Left cardiac atrium (tissue), 4 donors: ENCODE measurements around the gene DIS3L2. TPM values are rescaled to one million over a fixed set of nuclear protein-coding genes. Genes with fewer than 3 reads are reported as not detected.
"Not testable (repeated sequence)": the region's sequence is repeated elsewhere in the genome, so short reads cannot be mapped to it uniquely, and the experiment has no call there.

Source experiments
- ATAC-seq, 2 donors: fragments of 200-7000 bp; cut with Tn5 transposase; one replicate each; pipeline ENCODE4 v1.9.1; 2020; ENCODE audit warnings: mild to moderate bottlenecking in 2 of 2, moderate library complexity in 2 of 2
- DNase-seq: peaks from one replicate; pipeline ENCODE4 v3.0.0-alpha.2; 2020
- intact Hi-C, 2 donors: fragments of 100-400 bp; cut with DNase I; formaldehyde crosslinking; loops; one replicate each; pipeline versions ENCODE4 v1.14.1 to v1.15.1; 2022 to 2023
- microRNA-seq, 2 donors: library from miRNA; unstranded; fragments of <30 nt; microRNA quantifications; one replicate each; pipeline ENCODE4 v1.2.0, GENCODE V29; 2020
- total RNA-seq, 2 donors: library from RNA; stranded (reverse); fragmentation: NEBNext Ultra II Directional; extraction: Animal tissue kit (Norgen Biotek cat#: 25700); gene quantifications; one replicate each; pipeline ENCODE4 v1.2.1, GENCODE V29; 2021
- donor health status: DM: no; HTN: yes; CAD: no.
- donor health status: DM: no; HTN: yes; CAD: no; lungs with severe emphysema.
- donor health status: DM: yes; HTN: yes; CAD: no.
- donor health status: Dilated cardiomyopathy.

DIS3L2 gene
- total RNA-seq, 2 donors from 2014 or later, result 17.6 to 18.6 TPM

DNA sequence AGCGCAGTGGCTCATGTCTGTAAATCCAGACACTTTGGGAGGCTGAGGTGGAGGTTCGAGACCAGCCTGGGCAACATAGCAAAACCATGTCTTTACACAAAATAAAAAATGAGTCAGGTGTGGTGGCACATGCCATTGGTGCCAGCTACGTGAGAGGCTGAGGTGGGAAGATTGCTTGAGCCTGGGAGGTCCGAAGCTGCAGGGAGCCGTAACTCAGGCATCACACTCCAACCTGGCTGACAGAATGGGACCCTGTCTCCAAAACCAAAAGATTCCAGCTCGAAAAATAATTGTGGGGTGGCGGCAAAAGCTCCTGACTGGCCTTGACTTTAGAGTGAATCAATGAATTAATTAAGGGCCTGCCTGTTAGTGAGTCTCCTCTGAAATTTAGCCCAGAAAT, 415.8 kb downstream of the DIS3L2 start:
- intact Hi-C loops, result no loop called here
- DNase-seq (no peak), ATAC-seq (no peak)

DNA sequence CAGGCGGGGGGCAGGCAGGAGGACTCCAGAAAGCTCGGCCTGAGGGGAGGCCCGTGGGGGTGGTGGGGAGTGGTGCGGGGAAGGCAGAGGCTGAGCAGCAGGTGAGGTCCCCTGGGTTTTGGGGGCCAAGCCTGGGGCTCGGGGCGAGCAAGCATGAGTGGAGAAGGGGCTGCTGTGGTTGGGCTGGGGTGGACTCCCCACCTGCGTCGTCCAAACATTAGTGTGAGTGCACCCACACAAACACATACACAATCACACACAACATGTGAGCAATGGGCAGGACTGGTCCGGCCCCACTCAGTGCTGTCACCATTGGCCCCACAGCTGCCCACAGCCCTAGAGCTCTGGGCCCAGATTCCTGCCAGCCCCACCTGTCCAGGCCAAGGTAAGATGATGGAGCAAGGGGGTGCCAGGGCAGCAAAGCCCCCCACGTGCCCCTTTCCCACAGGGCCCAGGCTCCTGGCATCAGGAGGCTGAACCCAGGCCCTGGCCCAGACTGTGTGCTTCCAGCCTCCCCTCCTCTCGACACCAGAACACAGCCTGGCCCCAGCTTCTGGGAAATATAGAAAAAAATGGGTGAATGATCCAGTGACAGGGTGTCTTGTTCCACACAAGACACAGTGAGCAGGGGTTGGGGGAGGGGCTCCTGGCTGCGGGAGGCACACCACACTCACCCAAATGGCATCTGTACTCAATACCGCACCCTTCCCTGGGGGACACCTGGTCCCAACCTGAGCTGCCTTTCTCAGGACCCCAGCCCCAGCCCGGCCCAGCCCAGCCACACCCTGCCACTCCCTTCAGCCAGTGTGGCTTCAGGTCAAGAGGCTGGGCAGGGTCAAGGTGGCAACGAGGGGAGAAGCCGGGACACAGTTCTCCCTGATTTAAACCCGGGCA, 416.6 kb downstream of the DIS3L2 start:
- no peak for DNase-seq
- intact Hi-C loops, result no loop called here
- ATAC-seq, result no peak

DNA sequence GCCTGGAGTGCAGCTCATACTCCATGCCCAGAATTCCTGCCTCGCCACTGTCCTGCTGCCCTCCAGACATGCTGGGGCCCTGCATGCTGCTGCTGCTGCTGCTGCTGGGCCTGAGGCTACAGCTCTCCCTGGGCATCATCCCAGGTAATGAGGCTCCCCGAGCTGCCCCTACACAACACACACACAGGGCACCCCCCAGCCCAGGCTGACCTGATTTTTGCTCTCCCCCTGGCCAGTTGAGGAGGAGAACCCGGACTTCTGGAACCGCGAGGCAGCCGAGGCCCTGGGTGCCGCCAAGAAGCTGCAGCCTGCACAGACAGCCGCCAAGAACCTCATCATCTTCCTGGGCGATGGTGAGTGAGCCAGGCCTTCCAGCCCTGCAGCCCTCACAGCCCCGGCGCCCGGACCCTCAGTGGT, 417.2 kb downstream of the DIS3L2 start, which contains the start of gene ALPP:
TSS of gene ALPP (plus strand) at position 17 of the 417 bp plus-strand sequence. CDS start at position 69, 52 bp downstream.
- DNase-seq, intact Hi-C loops, ATAC-seq: not testable (repeated sequence)

DNA sequence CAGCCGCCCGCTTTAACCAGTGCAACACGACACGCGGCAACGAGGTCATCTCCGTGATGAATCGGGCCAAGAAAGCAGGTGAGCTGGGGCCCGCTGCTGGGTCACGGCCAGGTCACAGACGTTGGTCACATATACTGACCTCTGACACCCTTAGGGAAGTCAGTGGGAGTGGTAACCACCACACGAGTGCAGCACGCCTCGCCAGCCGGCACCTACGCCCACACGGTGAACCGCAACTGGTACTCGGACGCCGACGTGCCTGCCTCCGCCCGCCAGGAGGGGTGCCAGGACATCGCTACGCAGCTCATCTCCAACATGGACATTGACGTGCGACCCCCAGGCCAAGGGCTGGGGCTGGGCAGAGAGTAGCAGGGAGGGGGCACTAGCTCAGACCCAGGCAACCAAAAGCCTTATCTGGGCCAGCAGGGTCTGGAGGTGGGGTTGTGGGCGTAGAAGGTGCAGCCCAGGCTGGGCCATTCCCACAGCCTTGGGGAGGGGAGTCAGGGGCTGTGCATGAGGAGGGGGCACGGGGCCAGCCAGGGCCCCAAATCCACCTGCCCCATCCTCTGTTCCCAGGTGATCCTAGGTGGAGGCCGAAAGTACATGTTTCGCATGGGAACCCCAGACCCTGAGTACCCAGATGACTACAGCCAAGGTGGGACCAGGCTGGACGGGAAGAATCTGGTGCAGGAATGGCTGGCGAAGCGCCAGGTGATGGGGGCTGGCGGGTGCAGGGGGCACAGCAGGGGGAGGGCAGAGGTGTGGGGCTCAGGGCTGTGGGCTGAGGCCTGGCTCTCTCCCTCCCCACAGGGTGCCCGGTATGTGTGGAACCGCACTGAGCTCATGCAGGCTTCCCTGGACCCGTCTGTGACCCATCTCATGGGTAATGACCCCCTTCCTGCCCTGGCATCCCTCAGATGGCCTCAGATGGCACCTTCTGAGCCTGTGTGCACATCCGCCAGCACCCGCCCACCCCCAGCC, 418.4 kb downstream of the DIS3L2 start:
- ATAC-seq, intact Hi-C loops, DNase-seq: not testable (repeated sequence)

DNA sequence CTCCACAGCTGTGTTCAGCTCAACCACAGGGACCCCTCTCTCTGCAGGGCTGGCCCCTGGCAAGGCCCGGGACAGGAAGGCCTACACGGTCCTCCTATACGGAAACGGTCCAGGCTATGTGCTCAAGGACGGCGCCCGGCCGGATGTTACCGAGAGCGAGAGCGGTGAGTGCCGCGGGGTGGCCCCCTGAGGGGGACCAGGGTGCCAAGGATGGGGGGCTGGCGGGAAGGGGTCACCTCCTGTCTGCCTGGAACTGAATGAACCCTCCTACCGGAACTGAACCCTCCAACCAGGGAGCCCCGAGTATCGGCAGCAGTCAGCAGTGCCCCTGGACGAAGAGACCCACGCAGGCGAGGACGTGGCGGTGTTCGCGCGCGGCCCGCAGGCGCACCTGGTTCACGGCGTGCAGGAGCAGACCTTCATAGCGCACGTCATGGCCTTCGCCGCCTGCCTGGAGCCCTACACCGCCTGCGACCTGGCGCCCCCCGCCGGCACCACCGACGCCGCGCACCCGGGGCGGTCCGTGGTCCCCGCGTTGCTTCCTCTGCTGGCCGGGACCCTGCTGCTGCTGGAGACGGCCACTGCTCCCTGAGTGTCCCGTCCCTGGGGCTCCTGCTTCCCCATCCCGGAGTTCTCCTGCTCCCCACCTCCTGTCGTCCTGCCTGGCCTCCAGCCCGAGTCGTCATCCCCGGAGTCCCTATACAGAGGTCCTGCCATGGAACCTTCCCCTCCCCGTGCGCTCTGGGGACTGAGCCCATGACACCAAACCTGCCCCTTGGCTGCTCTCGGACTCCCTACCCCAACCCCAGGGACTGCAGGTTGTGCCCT, 419.9 kb downstream of the DIS3L2 start:
- DNase-seq, ATAC-seq, intact Hi-C loops: not testable (repeated sequence)

DNA sequence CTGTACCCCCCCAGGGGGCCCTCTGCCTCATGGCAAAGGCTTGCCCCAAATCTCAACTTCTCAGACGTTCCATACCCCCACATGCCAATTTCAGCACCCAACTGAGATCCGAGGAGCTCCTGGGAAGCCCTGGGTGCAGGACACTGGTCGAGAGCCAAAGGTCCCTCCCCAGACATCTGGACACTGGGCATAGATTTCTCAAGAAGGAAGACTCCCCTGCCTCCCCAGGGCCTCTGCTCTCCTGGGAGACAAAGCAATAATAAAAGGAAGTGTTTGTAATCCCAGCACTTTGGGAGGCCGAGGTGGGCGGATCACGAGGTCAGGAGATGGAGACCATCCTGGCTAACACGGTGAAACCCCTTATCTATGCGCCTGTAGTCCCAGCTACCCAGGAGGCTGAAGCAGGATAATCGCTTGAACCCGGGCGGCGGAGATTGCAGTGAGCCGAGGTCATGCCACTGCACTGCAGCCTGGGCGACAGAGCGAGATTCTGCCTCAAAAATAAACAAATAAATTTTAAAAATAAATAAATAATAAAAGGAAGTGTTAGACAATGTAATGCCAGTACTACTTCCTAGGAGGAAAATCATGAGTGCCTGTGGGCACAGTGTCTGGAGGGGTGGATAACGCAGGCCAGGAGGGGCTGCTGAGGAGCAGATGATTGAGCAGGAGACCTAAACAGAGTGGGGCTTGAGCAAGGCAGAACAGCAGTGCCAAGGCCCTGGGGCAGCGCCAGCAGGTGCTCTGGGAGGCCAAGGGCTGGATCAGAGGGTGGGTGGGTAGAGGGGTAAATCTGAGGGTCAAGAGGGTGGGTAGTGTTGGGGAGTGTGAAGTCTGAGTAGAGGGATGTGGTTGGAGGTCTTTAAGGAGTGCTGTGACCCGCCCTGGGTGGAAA, 421.1 kb downstream of the DIS3L2 start:
- intact Hi-C loops, result no loop called here
- ATAC-seq (no peak), DNase-seq (no peak)

DNA sequence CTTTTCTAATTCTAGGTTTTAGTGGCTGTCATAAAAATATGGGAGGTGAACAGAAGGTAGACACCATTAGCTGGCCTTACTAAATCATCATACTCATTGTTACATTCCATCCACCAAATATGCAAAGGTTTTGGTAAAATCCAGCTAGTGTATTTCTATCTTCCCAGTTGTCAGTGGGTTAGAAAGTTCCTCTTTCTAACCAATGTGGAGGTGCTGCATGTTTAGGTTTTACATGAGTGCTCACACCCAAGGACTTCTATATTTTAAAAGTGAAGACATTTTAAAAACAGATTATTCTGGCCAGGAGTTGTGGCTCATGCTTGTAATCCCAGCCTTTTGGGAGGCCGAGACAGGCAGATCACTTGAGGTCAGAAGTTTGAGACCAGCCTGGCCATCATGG, 423.0 kb downstream of the DIS3L2 start:
- intact Hi-C loops, result no loop called here
- ATAC-seq, result no peak
- no peak for DNase-seq

DNA sequence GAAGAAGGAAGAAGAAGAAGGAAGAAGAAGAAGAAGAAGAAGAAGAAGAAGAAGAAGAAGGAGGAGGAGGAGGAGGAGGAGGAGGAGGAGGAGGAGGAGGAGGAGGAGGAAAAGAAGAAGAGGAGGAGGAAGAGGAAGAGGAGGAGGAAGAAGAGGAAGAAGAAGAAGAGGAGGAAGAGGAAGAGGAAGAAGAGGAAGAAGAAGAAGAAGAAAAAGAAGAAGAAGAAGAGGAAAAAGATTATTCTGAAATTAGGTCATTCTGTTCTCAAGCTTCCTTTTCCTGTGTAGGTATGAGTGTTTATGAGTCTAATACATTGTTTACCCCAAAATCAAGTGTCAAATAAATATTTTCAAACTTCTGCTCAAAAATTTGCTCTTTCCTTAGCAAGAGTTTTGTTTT, 423.5 kb downstream of the DIS3L2 start:
- DNase-seq, intact Hi-C loops, ATAC-seq: not testable (repeated sequence)

DNA sequence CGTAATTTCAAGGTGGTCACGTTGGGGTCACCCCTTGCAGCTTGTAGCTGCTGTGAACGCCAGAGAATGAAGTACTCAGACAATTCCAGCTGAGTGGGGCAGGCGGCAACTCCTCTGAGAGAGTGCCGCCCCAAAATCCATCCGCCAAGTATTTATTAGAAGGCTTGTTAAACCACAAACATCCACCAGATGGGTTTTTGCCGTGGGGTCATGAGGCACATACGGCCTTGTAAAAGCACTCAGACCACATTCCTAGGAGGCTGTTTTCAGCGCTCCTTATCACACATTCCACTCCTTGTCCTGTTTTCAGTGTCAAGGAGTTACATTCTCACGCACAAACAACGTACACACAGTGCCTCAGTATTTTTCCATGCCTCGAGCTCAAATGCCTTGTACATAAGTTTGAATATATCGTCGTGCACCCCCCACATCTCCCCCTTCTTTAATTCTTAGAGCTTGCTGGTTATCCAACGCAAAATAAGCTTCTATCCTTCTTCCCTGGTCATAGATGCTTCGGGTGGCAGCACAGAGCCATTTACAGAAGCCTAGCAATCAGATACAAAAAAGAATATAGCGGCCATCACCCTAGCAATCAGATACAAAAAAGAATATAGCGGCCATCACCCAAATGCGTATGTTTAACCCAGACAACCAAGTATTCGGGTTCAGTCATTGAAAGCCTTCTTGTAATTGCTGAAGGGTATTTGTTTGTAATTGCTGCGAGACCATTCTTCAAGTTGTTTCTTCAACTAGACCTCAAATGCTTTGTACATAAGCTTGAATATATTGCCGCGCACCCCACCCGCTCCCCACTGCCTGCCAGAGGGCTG, 424.4 kb downstream of the DIS3L2 start:
- intact Hi-C loops, result no loop called here
- ATAC-seq (no peak), DNase-seq (no peak)

DNA sequence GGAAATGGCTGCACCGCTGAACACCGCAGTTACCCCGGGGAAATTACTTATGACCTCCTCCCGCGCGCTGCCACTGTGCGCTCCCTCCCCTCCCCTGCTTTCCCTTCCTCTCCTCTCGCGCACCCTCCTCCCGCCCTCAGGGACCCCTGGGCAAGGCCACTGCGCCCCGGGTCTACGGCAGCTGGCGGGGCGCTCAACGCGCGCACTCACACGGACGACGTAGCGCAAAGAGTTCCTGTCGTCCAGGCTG, 424.9 kb downstream of the DIS3L2 start:
- ATAC-seq (no peak), DNase-seq (no peak)
- intact Hi-C loops, result no loop called here

Small RNA genes within 50 kb of the gene (microRNA-seq; reads per million reads assigned to microRNA genes)
- gene MIR562, result 0 reads per million in 2 donors

Other genes starting within 250 kb of the DIS3L2 start
- gene PDE6D, start 180.4 kb upstream of the DIS3L2 start, total RNA-seq, result 10 to 100 TPM; 16.6 to 18.8 TPM
- gene COPS7B, start 175.3 kb upstream of the DIS3L2 start, total RNA-seq, result 10 to 100 TPM; 15.6 to 16.9 TPM
- 1 to 10 TPM; 3.7 to 7.2 TPM for gene NPPC, start 35.3 kb upstream of the DIS3L2 start, total RNA-seq